ENCODE measurements around the gene WTAP.
"Not testable (repeated sequence)": the region's sequence is repeated elsewhere in the genome, so short reads cannot be mapped to it uniquely, and the experiment has no call there.

Gene WTAP

GRCh38 chr6:159762681-159763293 lies 35.5 kb downstream of the WTAP start:
- DNase-seq = peak; percentile 14 to 64

- DNase-seq = no peak
These were observed 39.6 kb downstream of the WTAP start for GRCh38 chr6:159766906-159767305.

- DNase-seq = no peak
These were observed 42.2 kb downstream of the WTAP start for GRCh38 chr6:159769470-159769869.

GRCh38 chr6:159772196-159772595 lies 44.9 kb downstream of the WTAP start:
- no peak for DNase-seq

- DNase-seq = no peak
These were observed 50.1 kb downstream of the WTAP start for GRCh38 chr6:159777240-159777904.

- no peak for DNase-seq
These were observed 50.8 kb downstream of the WTAP start for GRCh38 chr6:159778131-159778530.

- DNase-seq = no peak
These were observed 51.3 kb downstream of the WTAP start for GRCh38 chr6:159778542-159779103.

GRCh38 chr6:159788276-159788675 lies 61.0 kb downstream of the WTAP start:
- peak in 1 of 2 donors; percentile 32 for DNase-seq

- peak in 1 of 2 donors; percentile 36 for DNase-seq
These were observed 61.6 kb downstream of the WTAP start for GRCh38 chr6:159788753-159789376.

- DNase-seq = peak; percentile 99
These were observed 62.3 kb downstream of the WTAP start, which contains the start of gene TCP1 for GRCh38 chr6:159789377-159790148. TSS of gene TCP1 (minus strand) at chr6:159789602. CDS start at chr6:159789468, 134 bp downstream.

- DNase-seq = peak; percentile 89 to 91
These were observed 63.0 kb downstream of the WTAP start, which contains the start of gene MRPL18 for GRCh38 chr6:159790149-159790955. TSS of gene MRPL18 (plus strand) at chr6:159790467. CDS start at chr6:159790588, 121 bp downstream.

- DNase-seq = no peak
These were observed 63.8 kb downstream of the WTAP start for GRCh38 chr6:159790956-159791598.

GRCh38 chr6:159794976-159795375 lies 67.7 kb downstream of the WTAP start:
- not testable (repeated sequence) for DNase-seq

GRCh38 chr6:159797554-159797953 lies 70.2 kb downstream of the WTAP start:
- no peak for DNase-seq

GRCh38 chr6:159800141-159800865 lies 73.0 kb downstream of the WTAP start, which contains the start of gene PNLDC1:
TSS of gene PNLDC1 (plus strand) at chr6:159800276. CDS start at chr6:159800308, 32 bp downstream.
- no peak for DNase-seq

GRCh38 chr6:159801935-159802334 lies 74.6 kb downstream of the WTAP start:
- no peak for DNase-seq

- no peak for DNase-seq
These were observed 77.2 kb downstream of the WTAP start for GRCh38 chr6:159804504-159804903.

- no peak for DNase-seq
These were observed 78.2 kb downstream of the WTAP start for GRCh38 chr6:159805440-159806020.

Measured in CD4-positive, alpha-beta T cell treated with Interferon alpha-2 for 1 hour (primary cell).